Motor neuron (in vitro differentiated cells): ENCODE data around the gene SLC51A. TPM values are rescaled to one million over a fixed set of nuclear protein-coding genes. Genes with fewer than 3 reads are reported as not detected.
"Not testable (repeated sequence)": the region's sequence is repeated elsewhere in the genome, so short reads cannot be mapped to it uniquely, and the experiment has no call there.

Experiments
- ATAC-seq, 8 experiments: fragments of 200-7000 bp; cut with Tn5 transposase; replicated peaks in 6 of 8; 2 replicates each; pipeline ENCODE4 v1.8.0; 2021; ENCODE audit warnings: mild to moderate bottlenecking in 8 of 8, moderate library complexity in 8 of 8
- H3K27ac ChIP-seq, 2 donors: fragments of 250-450 bp; sonication (Bioruptor Pico); 2 replicates each; pipeline ENCODE4 v1.9.0; 2021; ENCODE audit warnings: antibody characterized with exemption in 2 of 2, mild to moderate bottlenecking in 2 of 2, moderate library complexity in 1 of 2
- H3K4me1 ChIP-seq, 2 donors: fragments of 250-450 bp; sonication (Bioruptor Pico); replicated peaks in 1 of 2; 2 replicates each; pipeline ENCODE4 v1.6.1; 2021; ENCODE audit warnings: antibody characterized with exemption in 2 of 2, mild to moderate bottlenecking in 2 of 2, moderate library complexity in 1 of 2
- H3K4me3 ChIP-seq, 5 donors: fragments of 250-450 bp; sonication (Bioruptor Pico); 2 replicates each; pipeline ENCODE4 v1.9.0; 2021; ENCODE audit warnings: antibody characterized with exemption in 5 of 5, mild to moderate bottlenecking in 5 of 5, moderate library complexity in 4 of 5
- WGBS, 10 experiments: fragments of 450-650 bp; shearing (Covaris generic); methylation state at CpG; one replicate each; pipeline ENCODE4 v1.0.0; 2022; 5-methylcytosine and 5-hydroxymethylcytosine counted together
- in situ Hi-C, 9 experiments: fragments of 400-800 bp; cut with MboI; loops; one replicate each; pipeline ENCODE4 v1.15.0; 2021; ENCODE audit warnings: low sequenced_read_pairs in 9 of 9, low pct_unique_long_range_greater_than_20kb in 2 of 9; ENCODE audit not compliant: unreplicated experiment in 9 of 9
- total RNA-seq, 8 experiments: library from RNA; unstranded; fragments of 300-600 nt; gene quantifications; 2 replicates each; pipeline versions ENCODE4 v1.2.3 to v1.2.4, GENCODE V29; 2022

SLC51A gene
- total RNA-seq, 8 experiments from 2014 or later: 2.3 to 12.0 (median 5.4) TPM

- H3K4me1 ChIP-seq: peaks cover 23 to 26% of the 10 kb centered on the region in 2 donors
- no peak for ATAC-seq
- no peak overlapping the region for H3K4me3 ChIP-seq
- in situ Hi-C loops: loop anchor here in 5 of 9 experiments (10.0 to 25.0 kb wide), 2 partner anchors 107 to 120 kb away; partner anchors contain the start of gene TFRC (in 1 of the 5)
- 0 to 100% (median 72%) methylated on average over 1 to 2 of the region's 5 CpGs; no CpG with 5 or more reads in 5 of the 10 experiments for WGBS, 10 experiments
- no peak overlapping the region for H3K27ac ChIP-seq
Measured at GRCh38 chr3:196194542-196194915, 21.8 kb upstream of the SLC51A start.

DNA sequence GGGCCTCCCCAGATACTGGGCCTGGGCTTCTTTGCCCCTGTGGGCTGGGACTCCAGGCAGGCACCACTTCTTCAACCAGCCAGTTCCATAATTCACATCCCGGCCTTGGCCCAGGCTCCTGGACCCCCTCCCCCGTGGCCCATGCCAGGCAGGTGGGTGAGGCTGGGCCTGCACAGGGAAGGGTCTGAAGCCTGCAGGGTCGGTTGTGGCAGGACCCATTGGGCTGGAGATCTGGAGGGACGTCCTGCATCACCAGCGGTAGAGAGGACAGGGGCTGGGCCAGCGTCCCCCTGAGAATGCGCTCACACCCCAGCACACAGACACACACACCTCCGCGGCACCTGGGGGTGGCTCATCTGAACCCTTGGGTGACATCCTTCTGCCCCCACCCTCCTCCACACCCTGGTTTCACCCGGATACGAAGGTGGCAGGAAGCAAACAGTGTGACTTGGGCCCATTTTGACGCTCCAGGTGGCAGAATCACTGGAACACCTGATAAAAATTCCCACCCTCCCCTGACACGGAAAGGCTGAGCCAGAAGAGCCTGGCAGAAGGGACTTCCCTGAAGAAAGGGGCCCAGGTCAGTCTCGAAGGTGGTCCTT, 20.6 kb upstream of the SLC51A start:
- in situ Hi-C loops: loop anchor here in 5 of 9 experiments (10.0 to 25.0 kb wide), 2 partner anchors 108 to 121 kb away; partner anchors contain the start of gene TFRC (in 1 of the 5)
- 74 to 100% (median 90%) methylated on average over 1 to 9 of the region's 14 CpGs; no CpG with 5 or more reads in 6 of the 10 experiments for WGBS, 10 experiments
- ATAC-seq: no peak
- H3K27ac ChIP-seq: no peak overlapping the region
- H3K4me3 ChIP-seq: no peak overlapping the region
- peaks cover 23 to 26% of the 10 kb centered on the region in 2 donors for H3K4me1 ChIP-seq

DNA sequence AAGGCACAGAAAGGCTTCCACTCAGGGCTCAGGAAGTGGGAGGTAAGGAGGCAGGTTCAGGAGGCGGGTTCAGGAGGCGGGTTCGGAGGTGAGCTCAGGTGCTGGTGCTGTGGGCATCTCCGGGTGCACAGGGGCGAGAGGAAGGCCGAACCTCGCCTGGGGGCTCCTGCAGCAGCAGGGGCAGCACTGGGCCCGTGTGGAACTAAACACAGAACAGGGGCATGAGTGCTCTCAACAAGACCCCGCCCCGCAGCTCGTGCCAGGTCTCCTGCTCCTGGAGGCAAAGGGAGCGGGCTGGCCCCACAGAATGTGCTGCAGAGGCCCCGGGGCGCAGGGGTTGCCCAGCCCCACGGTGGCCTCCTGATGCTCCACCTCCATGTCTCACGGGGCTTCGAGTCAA, 18.8 kb upstream of the SLC51A start:
- H3K4me1 ChIP-seq: peaks cover 20% of the 10 kb centered on the region in 2 donors
- ATAC-seq: no peak
- H3K4me3 ChIP-seq: no peak overlapping the region
- WGBS, 10 experiments: 70 to 94% (median 79%) methylated on average over 2 to 9 of the region's 17 CpGs; no CpG with 5 or more reads in 6 of the 10 experiments
- in situ Hi-C loops: loop anchor here in 5 of 9 experiments (10.0 to 25.0 kb wide), 2 partner anchors 110 to 123 kb away; partner anchors contain the start of gene TFRC (in 1 of the 5)
- no peak overlapping the region for H3K27ac ChIP-seq

GRCh38 chr3:196198081-196198675, 18.2 kb upstream of the SLC51A start:
- in situ Hi-C loops: loop anchor here in 5 of 9 experiments (10.0 to 25.0 kb wide), 2 partner anchors 111 to 123 kb away; partner anchors contain the start of gene TFRC (in 1 of the 5)
- Histone ChIP-seq H3K27ac (no peak overlapping the region), H3K4me3 (no peak overlapping the region), H3K4me1 (peaks cover 14% of the 10 kb centered on the region in 2 donors)
- 40 to 80% (median 78%) methylated on average over 2 to 4 of the region's 15 CpGs; no CpG with 5 or more reads in 7 of the 10 experiments for WGBS, 10 experiments
- ATAC-seq: no peak

GRCh38 chr3:196198771-196199753, 17.3 kb upstream of the SLC51A start:
- no peak for ATAC-seq
- Histone ChIP-seq H3K4me3 (no peak overlapping the region), H3K4me1 (peaks cover 5 to 6% of the 10 kb centered on the region in 2 donors), H3K27ac (no peak overlapping the region)
- WGBS, 10 experiments: 0 to 90% (median 76%) methylated on average over 1 to 9 of the region's 19 CpGs; no CpG with 5 or more reads in 4 of the 10 experiments
- in situ Hi-C loops: loop anchor here in 5 of 9 experiments (10.0 to 25.0 kb wide), 2 partner anchors 112 to 124 kb away; partner anchors contain the start of gene TFRC (in 1 of the 5)

GRCh38 chr3:196202516-196202970, 13.8 kb upstream of the SLC51A start:
- peak overlapping the region in 1 of 2 donors; percentile 18 for H3K27ac ChIP-seq
- peak in 6 of 8 experiments; percentile 82 to 92 (median 86) for ATAC-seq
- WGBS, 10 experiments: 6 to 59% (median 34%) methylated on average over 3 to 17 of the region's 21 CpGs; no CpG with 5 or more reads in 4 of the 10 experiments
- H3K4me3 ChIP-seq: no peak overlapping the region
- in situ Hi-C loops: no loop called here
- peaks cover 0 to 3% of the 10 kb centered on the region in 2 donors for H3K4me1 ChIP-seq

GRCh38 chr3:196203846-196204245, 12.5 kb upstream of the SLC51A start:
- 57 to 100% (median 100%) methylated on average over 2 to 3 of the region's 3 CpGs; no CpG with 5 or more reads in 5 of the 10 experiments for WGBS, 10 experiments
- no peak overlapping the region for H3K27ac ChIP-seq
- in situ Hi-C loops: no loop called here

DNA sequence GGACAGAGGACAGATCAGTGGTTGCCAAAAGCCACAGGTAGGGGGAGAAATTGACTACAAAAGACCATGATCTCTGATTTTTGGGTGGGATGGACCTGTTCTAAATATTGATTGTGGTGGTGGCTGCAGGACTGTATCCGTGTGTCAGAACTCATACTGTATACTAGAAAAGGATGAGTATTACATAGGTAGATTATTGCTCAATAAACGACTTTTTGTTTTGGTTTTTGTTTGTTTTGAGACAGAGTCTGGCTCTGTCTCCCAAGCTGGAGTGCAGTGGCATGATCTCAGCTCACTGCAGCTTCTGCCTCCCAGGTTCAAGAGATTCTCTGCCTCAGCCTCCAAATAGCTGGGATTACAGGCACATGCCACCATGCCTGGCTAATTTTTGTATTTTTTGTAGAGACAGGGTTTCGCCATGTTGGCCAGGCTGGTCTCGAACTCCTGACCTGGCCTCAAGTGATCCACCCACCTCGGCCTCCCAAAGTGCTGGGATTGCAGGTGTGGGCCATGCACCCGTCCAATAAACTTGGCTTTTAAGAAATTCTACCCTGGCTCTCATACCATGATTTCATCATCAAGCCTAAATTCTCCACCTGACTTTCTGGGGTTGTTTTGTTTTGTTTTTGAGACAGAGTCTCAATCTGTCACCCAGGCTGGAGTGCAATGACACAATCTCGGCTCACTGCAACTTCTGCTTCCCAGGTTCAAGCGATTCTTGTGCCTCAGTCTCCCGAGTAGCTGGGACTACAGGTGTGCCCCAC, 10.7 kb upstream of the SLC51A start:
- H3K4me3 ChIP-seq, in situ Hi-C loops, H3K4me1 ChIP-seq, ATAC-seq, H3K27ac ChIP-seq: not testable (repeated sequence)
- 69 to 100% (median 87%) methylated on average over 1 to 7 of the region's 9 CpGs for WGBS, 10 experiments

More at GRCh38 chr3:196203846-196204245, 12.5 kb upstream of the SLC51A start:
- Histone ChIP-seq H3K4me3 (no peak overlapping the region), H3K4me1 (peaks cover 0 to 3% of the 10 kb centered on the region in 2 donors)
- no peak for ATAC-seq

DNA sequence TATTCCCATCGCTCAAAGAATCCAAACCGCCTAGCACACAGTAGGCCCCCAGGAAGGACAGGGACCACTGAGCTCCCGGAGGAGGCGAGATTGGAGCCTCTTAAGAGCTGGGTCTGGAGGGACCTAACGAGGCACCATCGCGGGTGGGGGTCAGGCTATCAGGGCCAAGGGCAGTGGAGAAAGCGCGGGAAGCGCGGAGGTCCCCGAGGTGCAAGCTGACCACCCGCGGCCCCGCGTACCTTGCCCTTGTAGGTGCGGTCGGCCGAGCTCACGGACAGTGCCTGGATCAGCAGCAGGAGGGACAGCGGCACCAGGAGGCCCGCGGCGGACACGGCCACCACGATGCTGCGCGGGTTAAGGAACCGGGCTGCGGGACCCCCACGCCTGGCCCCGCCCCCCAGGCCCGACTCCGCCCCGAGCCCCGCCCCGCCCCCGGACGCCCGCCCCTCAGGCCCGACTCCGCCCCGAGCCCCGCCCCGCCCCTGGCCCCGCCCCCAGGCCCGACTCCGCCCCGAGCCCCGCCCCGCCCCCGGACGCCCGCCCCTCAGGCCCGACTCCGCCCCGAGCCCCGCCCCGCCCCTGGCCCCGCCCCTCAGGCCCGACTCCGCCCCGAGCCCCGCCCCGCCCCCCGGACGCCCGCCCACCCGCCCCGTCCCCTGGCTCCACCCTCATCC, 9.0 kb upstream of the SLC51A start:
- peak in 6 of 8 experiments; percentile 65 to 78 (median 73) for ATAC-seq
- Histone ChIP-seq H3K4me3 (peak overlapping the region; percentile 32 to 45 (median 38)), H3K4me1 (peaks cover 0 to 3% of the 10 kb centered on the region in 2 donors), H3K27ac (no peak overlapping the region)
- in situ Hi-C loops: no loop called here
- 0 to 100% (median 68%) methylated on average over 1 to 3 of the region's 70 CpGs; no CpG with 5 or more reads in 7 of the 10 experiments for WGBS, 10 experiments

DNA sequence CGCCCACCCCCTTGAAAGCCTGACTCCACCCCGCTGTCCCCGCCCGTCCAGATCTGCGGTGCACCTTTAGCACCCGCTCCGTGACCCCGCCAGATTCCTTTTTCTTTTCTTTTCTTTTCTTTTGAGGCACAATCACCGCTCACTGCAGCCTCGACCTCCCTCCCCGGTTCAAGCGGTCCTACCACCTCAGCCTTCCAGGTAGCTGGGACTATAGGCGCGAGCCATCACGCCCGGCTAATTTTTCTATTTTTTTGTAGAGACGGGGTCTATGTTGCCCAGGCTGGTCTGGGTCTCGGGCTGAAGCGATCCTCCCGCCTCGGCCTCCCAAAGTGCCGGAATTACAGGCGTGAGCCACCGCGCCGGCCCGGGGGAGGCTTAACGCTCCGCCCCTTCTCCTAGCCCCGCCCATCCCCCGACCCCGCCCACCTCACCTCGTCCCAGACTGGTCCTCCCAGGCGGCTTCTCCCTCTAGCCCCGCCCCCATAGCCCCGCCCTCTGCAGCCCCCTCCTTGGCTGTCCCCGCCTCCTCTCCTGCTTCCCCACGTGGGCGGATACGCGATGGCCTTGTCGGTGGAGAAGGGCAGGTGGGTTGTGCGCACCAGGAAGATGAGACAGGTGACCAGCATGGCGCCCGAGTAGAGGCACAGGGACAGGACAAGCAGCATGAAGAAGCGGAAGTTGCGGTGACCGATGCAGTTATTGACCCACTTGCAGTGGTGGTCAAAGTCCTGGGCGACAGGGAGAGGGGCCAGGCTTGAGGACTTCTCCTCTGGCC, 8.3 kb upstream of the SLC51A start:
- in situ Hi-C loops: no loop called here
- no peak overlapping the region for H3K27ac ChIP-seq
- no peaks in the 10 kb centered on the region for H3K4me1 ChIP-seq
- H3K4me3 ChIP-seq: peak overlapping the region; percentile 18 to 47 (median 36)
- 11 to 100% (median 42%) methylated on average over 2 to 7 of the region's 49 CpGs; no CpG with 5 or more reads in 5 of the 10 experiments for WGBS, 10 experiments
- peak in 6 of 8 experiments; percentile 36 to 70 (median 47) for ATAC-seq
